Esophagus squamous epithelium (tissue), 4 donors: ENCODE results near the gene TSC22D3.

Experiments used
- POLR2A ChIP-seq, 4 donors: fragments of 450-650 bp; IDR thresholded peaks; one replicate each; pipeline ENCODE4 v1.6.1; 2017; ENCODE audit warnings: antibody characterized with exemption in 4 of 4, mild to moderate bottlenecking in 4 of 4, moderate library complexity in 3 of 4
- TF ChIP-seq, protein P1 (sequence below), 6 experiments: fragments of 450-650 bp in 4 of 6; fragments of 200-600 bp in 2 of 6; sonication (generic) in 2 of 6; IDR thresholded peaks; one replicate each; pipeline ENCODE4 v1.5.1; 2016 to 2019; ENCODE audit warnings: antibody characterized with exemption in 6 of 6, mild to moderate bottlenecking in 4 of 6, moderate library complexity in 4 of 6

- TF ChIP-seq, protein P1, sequence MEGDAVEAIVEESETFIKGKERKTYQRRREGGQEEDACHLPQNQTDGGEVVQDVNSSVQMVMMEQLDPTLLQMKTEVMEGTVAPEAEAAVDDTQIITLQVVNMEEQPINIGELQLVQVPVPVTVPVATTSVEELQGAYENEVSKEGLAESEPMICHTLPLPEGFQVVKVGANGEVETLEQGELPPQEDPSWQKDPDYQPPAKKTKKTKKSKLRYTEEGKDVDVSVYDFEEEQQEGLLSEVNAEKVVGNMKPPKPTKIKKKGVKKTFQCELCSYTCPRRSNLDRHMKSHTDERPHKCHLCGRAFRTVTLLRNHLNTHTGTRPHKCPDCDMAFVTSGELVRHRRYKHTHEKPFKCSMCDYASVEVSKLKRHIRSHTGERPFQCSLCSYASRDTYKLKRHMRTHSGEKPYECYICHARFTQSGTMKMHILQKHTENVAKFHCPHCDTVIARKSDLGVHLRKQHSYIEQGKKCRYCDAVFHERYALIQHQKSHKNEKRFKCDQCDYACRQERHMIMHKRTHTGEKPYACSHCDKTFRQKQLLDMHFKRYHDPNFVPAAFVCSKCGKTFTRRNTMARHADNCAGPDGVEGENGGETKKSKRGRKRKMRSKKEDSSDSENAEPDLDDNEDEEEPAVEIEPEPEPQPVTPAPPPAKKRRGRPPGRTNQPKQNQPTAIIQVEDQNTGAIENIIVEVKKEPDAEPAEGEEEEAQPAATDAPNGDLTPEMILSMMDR (IDR thresholded peaks at IDR 0.05) = no peak
- TF ChIP-seq POLR2A (IDR thresholded peaks at IDR 0.05) = no peak
Observed at GRCh38 chrX:107691024-107691448, 84.6 kb downstream of the TSC22D3 start.
